ENCODE data around the gene RAG1. TPM values are rescaled to one million over a fixed set of nuclear protein-coding genes. Genes with fewer than 3 reads are reported as not detected.

The RAG1 gene
- total RNA-seq = 0.12 and 0.43 TPM in 2 replicates

GRCh38 chr11:36567694-36568093, at the start of gene RAG1:
RAG1 (plus strand) TSS chr11:36568007; CDS start chr11:36573305, 5,298 bp downstream.

GRCh38 chr11:36594316-36594989, 26.6 kb downstream of the RAG1 start, which contains the start of gene IFTAP:
IFTAP (plus strand) TSS chr11:36594502; CDS start chr11:36610104, 15,602 bp downstream.

GRCh38 chr11:36598051-36598450, 30.2 kb downstream of the RAG1 start, which contains the start of gene RAG2:
RAG2 (minus strand) TSS chr11:36598236; CDS start chr11:36594168, 4,068 bp downstream.

Other genes starting within 250 kb of the RAG1 start
- 4.3 and 4.4 TPM in 2 replicates for gene TRAF6, start 57.7 kb upstream of the RAG1 start, total RNA-seq
- 20.4 and 27.9 TPM in 2 replicates for gene IFTAP, start 26.5 kb downstream of the RAG1 start, total RNA-seq
- gene RAG2, start 30.2 kb downstream of the RAG1 start, total RNA-seq = not detected in 2 replicates